ENCODE results near the gene HMGB2.

Gene HMGB2

GRCh38 chr4:173365359-173365996 is 31.3 kb upstream of the HMGB2 start:
- no peaks in the 10 kb centered on the region for H3K9me3 Mint-ChIP-seq
- no peak overlapping the region for H3K4me3 Mint-ChIP-seq
- no peak for DNase-seq
- TF ChIP-seq CTCF (IDR thresholded peaks at IDR 0.05) = no peak
- H3K27me3 Mint-ChIP-seq (ENCODE audit: low read depth, poor library complexity) = peaks cover 3% of the 10 kb centered on the region
- H3K27ac Mint-ChIP-seq = no peak overlapping the region
- H3K36me3 Mint-ChIP-seq (ENCODE audit: low read depth) = peaks cover 14% of the 10 kb centered on the region
- peaks cover 40% of the 10 kb centered on the region for H3K4me1 Mint-ChIP-seq

GRCh38 chr4:173362666-173363065 is 28.5 kb upstream of the HMGB2 start:
- H3K27me3 Mint-ChIP-seq (ENCODE audit: low read depth, poor library complexity) = peaks cover 3% of the 10 kb centered on the region
- no peak for TF ChIP-seq CTCF (IDR thresholded peaks at IDR 0.05)

GRCh38 chr4:173360587-173361221 is 26.5 kb upstream of the HMGB2 start:
- no peak overlapping the region for H3K27ac Mint-ChIP-seq
- no peak overlapping the region for H3K4me3 Mint-ChIP-seq
- peaks cover 19% of the 10 kb centered on the region for H3K36me3 Mint-ChIP-seq (ENCODE audit: low read depth)
- H3K4me1 Mint-ChIP-seq = peaks cover 7% of the 10 kb centered on the region
- H3K27me3 Mint-ChIP-seq (ENCODE audit: low read depth, poor library complexity) = peaks cover 2% of the 10 kb centered on the region
- TF ChIP-seq CTCF (IDR thresholded peaks at IDR 0.05) = peak; percentile 22
- H3K9me3 Mint-ChIP-seq = no peaks in the 10 kb centered on the region
- no peak for DNase-seq

More at GRCh38 chr4:173362666-173363065, 28.5 kb upstream of the HMGB2 start:
- no peak for DNase-seq
- no peaks in the 10 kb centered on the region for H3K9me3 Mint-ChIP-seq
- H3K4me3 Mint-ChIP-seq = no peak overlapping the region
- no peak overlapping the region for H3K27ac Mint-ChIP-seq
- peaks cover 19% of the 10 kb centered on the region for H3K36me3 Mint-ChIP-seq (ENCODE audit: low read depth)
- H3K4me1 Mint-ChIP-seq = peaks cover 24% of the 10 kb centered on the region

GRCh38 chr4:173357939-173358338 is 23.8 kb upstream of the HMGB2 start:
- peaks cover 5% of the 10 kb centered on the region for H3K36me3 Mint-ChIP-seq (ENCODE audit: low read depth)
- peaks cover 4% of the 10 kb centered on the region for H3K27me3 Mint-ChIP-seq (ENCODE audit: low read depth, poor library complexity)
- no peak for DNase-seq
- H3K9me3 Mint-ChIP-seq = no peaks in the 10 kb centered on the region
- no peak for TF ChIP-seq CTCF (IDR thresholded peaks at IDR 0.05)
- H3K4me1 Mint-ChIP-seq = peaks cover 5% of the 10 kb centered on the region
- H3K27ac Mint-ChIP-seq = no peak overlapping the region
- no peak overlapping the region for H3K4me3 Mint-ChIP-seq

- Mint-ChIP-seq H3K4me1 (peaks cover 15% of the 10 kb centered on the region), H3K27me3 (ENCODE audit: low read depth, poor library complexity) (peaks cover 11% of the 10 kb centered on the region), H3K4me3 (no peak overlapping the region), H3K27ac (no peak overlapping the region), H3K36me3 (ENCODE audit: low read depth) (peaks cover 17% of the 10 kb centered on the region), H3K9me3 (peaks cover 12% of the 10 kb centered on the region)
- no peak for TF ChIP-seq CTCF (IDR thresholded peaks at IDR 0.05)
- no peak for DNase-seq
Observed at GRCh38 chr4:173347467-173347866, 13.3 kb upstream of the HMGB2 start.

GRCh38 chr4:173346074-173346473 is 11.9 kb upstream of the HMGB2 start:
- Mint-ChIP-seq H3K9me3 (peaks cover 12% of the 10 kb centered on the region), H3K27me3 (ENCODE audit: low read depth, poor library complexity) (peaks cover 11% of the 10 kb centered on the region), H3K4me3 (no peak overlapping the region), H3K4me1 (peaks cover 15% of the 10 kb centered on the region), H3K36me3 (ENCODE audit: low read depth) (peaks cover 17% of the 10 kb centered on the region), H3K27ac (no peak overlapping the region)
- no peak for TF ChIP-seq CTCF (IDR thresholded peaks at IDR 0.05)
- DNase-seq = no peak

Measured in nephron progenitor cell (in vitro differentiated cells).